GM12891 (cell line): ENCODE data around the gene DRD1.

Experiments
- PAX5 ChIP-seq: IDR thresholded peaks from 2 replicates; pipeline ENCODE4 v1.6.1; 2011; ENCODE audit warnings: low read length, moderate library complexity, mild to moderate bottlenecking; ENCODE audit not compliant: insufficient read depth, severe bottlenecking
- POLR2A ChIP-seq: IDR thresholded peaks from 2 replicates; pipeline ENCODE4 v1.6.1; 2011; ENCODE audit warnings: low read depth, low read length, control low read depth
- POLR2AphosphoS5 ChIP-seq: IDR thresholded peaks from 2 replicates; pipeline ENCODE4 v1.6.1; 2011; ENCODE audit warnings: low read depth, low read length, control low read depth
- POU2F2 ChIP-seq: IDR thresholded peaks from 2 replicates; pipeline ENCODE4 v1.6.1; 2011; ENCODE audit warnings: low read depth, mild to moderate bottlenecking, control low read depth, low read length, moderate library complexity
- SPI1 ChIP-seq: IDR thresholded peaks from 2 replicates; pipeline ENCODE4 v1.6.1; 2011; ENCODE audit warnings: low read depth, low read length, control low read depth
- TAF1 ChIP-seq: IDR thresholded peaks from 2 replicates; pipeline ENCODE4 v1.6.1; 2011; ENCODE audit warnings: low read depth, low read length, control low read depth

DNA sequence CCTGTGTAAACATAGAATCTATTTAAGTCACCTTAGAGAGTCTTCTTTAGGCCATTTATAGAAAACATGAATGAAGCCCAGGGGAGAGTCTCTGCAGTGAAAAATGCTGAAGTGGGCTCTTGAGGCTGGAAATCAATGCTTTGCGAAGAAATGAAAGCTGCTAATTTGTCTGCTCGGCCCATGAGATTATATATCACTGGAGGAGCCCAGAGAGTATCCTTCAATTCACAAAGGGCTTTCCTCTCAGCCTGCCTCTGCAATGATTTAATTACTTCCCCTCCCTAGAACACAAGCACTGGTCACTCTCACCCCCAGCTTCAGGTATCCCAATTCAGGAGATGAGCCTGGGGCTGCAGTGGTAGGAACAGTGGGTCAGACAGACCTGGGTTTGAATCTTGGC is 8.2 kb upstream of the DRD1 start:
- no peak for TF ChIP-seq POLR2AphosphoS5
- TF ChIP-seq POLR2A = no peak
- no peak for TF ChIP-seq TAF1
- no peak for TF ChIP-seq PAX5
- TF ChIP-seq SPI1 = no peak
- no peak for TF ChIP-seq POU2F2
